HG03064 (cell line): ENCODE results near the gene HACL1.

ENCODE experiments used
- ATAC-seq: cut with Tn5 transposase; IDR thresholded peaks from one replicate; pipeline ENCODE4 v1.9.1; 2021; ENCODE audit warnings: low read depth; ENCODE audit not compliant: unreplicated experiment

The HACL1 gene

DNA sequence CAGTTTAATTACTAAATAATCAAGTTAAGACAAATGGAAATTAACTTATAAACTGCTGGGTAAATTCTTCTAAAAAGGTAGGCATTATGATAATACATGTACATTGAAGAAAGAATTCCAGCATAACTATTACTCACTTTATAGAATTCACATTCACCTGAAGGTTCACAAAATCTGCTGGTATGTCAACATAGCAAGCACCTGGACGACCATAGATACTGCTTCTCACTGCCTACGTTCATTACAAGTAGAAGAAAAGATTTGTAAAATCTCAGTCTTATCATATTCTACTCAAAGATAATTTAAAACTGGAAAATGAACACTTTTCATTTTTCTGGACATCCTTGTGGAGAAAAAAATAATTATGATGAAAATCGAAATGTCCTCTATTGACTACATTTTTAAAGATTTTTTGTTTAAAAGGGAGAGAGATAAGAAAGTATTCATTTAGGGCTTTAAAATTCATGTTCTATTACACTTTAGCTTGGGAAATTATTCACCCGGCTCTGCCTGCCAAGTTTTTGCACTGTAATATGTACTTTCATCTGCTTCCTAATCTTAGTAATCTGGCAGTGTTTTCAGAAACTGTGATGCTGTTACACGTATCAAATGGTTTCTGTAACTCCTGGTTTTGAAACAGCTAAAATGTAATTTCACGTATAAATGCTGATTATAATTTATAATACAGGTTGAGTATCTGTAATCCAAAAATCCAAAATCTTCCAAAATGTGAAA is 16.1 kb downstream of the HACL1 start:
- ATAC-seq: no peak

DNA sequence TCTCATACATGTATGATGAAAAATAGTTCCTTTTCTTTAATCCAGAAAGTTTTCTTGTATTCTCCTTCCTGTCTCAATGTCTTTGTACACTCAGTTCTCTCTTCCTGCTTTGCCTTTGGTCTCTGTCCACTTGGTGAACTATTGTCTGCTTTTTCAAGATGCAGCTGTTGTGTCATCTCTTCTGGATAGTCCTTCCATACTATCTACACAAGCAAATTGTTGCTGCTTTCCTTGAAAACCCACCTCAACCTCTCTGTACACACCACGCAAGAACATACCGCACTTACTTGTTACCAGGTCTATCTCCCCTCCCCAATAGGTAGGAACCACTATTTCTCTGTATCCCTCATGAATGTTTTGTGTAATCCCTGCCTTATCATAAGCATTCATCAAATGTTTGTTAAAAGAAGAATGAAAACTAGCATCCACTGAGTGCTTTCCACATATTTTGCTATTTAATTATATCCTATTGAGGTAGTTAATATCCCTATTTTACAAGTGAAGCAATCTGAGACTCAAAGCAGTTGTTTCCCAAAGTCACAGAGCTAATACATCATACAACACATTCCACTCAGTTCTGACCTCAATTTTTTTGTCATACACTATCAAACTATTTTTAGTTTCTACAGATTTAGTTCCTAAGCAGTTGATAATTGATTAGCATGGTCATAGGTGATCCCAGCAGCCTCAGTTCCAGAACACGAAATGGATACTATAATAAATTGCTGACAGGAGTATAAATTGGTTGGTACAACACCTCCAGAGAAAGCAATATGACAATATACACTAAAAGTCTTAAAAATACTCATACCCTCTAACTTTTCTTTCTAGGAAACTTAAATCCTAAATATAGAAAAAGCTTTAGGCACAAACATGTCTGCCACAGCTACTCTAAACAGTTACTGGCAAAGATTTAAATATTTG is 19.6 kb downstream of the HACL1 start:
- no peak for ATAC-seq

DNA sequence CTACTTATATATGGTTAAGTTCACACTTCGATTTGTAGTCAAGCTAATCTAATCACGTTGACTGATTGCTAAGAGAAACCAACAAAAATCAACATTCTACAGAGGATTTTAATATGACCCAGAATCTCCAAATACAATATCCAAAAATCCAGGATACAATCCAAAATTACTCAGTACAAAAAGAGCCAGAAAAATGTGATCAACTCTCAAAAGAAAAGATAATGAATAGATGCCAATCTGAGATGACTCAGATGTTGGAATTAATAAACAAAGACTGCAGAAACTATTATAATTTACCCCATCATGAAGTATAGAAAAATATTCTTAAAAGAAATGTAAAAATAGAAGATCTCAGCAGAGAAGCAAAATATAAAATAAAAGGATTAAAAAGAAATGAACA is 22.3 kb downstream of the HACL1 start:
- ATAC-seq: no peak

- ATAC-seq: no peak
Observed at GRCh38 chr3:15578289-15578867, 23.0 kb downstream of the HACL1 start.

DNA sequence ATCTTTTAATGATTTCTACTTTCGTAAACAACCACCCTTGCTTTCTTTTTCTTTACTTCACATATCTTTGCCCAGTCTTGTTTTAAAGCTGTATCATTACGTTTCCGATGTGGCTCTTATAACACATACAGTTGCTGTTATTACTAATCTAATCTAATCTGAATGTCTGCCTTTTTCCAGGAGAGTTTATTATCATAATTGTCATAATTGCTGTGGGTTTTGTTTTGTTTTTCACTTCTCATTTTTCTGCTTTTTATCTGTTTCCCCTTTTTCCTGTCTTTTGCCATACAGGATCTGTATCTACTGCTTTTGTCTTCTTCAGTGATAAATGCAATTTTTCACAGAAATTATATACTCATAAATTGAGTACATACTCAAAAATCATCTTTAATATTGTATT is 24.9 kb downstream of the HACL1 start:
- no peak for ATAC-seq

DNA sequence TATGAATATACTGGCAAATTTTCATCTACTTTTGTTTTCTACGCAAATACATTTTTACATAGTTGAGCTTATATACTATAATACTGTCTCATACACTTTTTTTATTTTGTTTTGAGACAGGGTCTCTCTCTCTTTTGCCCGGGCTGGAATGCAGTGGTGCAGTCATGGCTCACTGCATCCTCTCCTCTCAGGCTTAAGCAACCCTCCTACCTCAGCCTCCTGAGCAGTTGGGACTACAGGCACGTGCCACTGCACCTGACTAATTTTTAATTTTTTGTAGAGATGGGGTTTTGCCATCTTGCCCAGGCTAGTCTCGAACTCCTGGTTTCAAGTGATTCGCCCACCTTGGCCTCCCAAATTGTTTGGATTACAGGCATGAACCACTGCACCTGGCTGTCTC is 25.9 kb downstream of the HACL1 start:
- no peak for ATAC-seq

- no peak for ATAC-seq
Observed at GRCh38 chr3:15572138-15572537, 29.2 kb downstream of the HACL1 start.

DNA sequence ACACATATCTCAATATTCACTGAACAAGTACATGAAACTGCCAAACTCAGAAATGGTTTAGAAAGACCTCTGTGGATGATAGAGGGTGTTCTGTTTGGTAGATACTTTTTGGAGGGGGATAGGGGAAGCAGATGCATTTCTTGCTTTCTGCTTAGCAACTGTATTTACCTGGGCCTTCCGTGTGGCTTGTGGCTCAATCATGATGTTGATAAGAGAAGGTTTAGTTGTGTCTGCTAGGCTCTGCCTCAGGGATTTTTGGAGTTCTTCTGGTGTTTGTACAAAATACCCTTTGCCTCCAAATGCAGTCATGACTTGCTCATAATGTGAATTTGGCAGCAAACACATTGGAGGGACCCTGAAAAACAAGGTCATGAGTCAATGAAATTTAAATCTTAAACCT is 38.2 kb downstream of the HACL1 start:
- no peak for ATAC-seq

DNA sequence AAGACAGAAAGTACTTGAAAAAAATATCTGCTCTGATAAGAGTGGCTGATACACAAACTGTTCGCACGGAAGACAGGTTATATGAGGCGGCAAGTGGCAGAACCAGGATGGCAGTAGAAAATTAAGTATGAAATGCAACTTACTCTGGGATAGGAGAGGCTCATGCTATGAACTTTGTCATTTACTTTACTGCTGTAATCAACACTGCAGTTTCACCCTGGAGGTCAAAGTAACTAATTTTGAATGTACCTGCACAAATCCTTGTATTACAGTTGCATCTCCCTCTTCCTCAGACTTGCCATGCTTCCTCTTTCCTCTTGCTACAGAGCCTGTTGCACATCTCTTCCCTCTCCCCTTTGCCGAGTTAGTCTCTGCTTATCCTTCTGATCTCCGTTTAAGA is 38.8 kb downstream of the HACL1 start:
- ATAC-seq: no peak

DNA sequence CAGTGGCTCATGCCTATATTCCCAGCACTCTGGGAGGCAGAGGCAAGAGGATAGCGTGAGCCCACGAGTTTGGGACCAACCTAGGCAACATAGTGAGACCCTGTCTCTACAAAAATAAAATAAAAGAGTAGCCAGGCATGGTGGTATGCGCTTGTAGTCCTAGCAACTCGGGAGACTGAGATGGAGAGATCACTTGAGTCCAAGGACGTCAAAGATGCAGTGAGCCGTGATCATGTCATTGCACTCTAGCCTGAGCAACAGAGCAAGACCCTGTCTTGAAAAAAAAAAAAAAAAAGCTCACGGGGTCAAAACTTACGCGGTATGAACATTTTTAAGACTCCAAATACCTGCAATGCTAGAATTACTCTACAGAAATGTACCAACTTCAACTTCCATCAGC is 42.8 kb downstream of the HACL1 start:
- ATAC-seq: no peak

- ATAC-seq: peak; percentile 53
Observed at GRCh38 chr3:15557511-15557946, 43.8 kb downstream of the HACL1 start.

- peak; percentile 79 for ATAC-seq
Observed at GRCh38 chr3:15556512-15556911, 44.9 kb downstream of the HACL1 start.

DNA sequence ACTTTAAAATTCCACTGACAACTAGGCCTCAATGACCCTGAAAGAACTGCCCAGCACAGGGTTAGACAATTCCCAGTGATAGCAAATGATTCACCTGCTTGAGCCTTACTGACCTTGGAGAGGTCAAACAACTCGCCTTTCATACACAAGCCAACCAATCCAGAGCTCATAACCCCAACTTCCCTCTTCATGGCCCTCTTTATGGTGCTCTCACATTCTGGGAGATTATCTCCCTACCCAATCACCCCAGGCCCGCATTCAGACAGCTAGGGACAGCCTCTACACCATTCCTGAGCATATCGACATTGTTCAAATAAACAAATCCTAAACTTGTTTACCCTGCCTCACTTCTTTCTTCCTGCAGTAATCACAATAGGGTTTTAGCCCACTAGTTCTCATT is 47.6 kb downstream of the HACL1 start:
- ATAC-seq: no peak

- no peak for ATAC-seq
Observed at GRCh38 chr3:15551902-15552301, 49.5 kb downstream of the HACL1 start.

DNA sequence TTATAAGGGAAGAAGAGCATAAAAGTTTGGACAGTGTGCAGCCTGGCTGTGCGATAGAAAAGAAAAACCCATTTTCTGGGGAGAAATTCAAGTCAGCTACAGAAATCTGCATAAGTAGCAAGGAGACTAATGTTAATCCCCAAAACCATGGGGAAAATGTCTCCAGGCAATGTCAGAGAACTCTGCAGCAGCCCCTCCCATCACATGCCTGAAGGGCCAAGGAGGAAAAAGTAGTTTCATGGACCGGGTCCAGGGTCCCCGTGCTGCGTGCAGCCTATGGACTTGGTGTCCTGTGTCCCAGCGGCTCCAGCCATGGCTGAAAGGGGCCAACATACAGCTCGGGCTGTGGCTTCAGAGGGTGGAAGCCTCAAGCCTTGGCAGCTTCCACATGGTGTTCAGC is 51.5 kb downstream of the HACL1 start:
- no peak for ATAC-seq

- ATAC-seq: no peak
Observed at GRCh38 chr3:15542614-15543013, 58.8 kb downstream of the HACL1 start.

GRCh38 chr3:15541371-15541770 is 60.0 kb downstream of the HACL1 start:
- ATAC-seq: no peak

GRCh38 chr3:15539066-15539465 is 62.3 kb downstream of the HACL1 start:
- ATAC-seq: no peak

GRCh38 chr3:15538345-15538744 is 63.0 kb downstream of the HACL1 start:
- no peak for ATAC-seq

DNA sequence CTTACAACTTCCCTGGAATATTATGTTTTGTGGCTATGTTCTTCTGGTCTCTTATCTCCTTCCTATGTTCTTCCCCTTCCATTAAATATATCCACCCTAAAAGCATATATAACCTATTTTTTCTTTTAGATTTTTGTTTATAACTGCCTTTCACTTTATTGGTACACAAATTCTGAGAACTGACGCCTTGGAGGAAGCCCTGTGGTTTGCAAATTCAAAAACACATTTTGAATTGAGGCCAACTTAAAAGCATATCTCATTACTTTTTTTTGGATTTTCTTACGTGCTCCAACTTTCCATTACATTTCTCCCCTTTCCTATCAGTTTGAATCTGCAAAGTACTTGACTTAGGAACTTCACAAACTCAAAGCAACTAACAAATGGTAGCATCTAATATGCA is 64.5 kb downstream of the HACL1 start:
- ATAC-seq: no peak

DNA sequence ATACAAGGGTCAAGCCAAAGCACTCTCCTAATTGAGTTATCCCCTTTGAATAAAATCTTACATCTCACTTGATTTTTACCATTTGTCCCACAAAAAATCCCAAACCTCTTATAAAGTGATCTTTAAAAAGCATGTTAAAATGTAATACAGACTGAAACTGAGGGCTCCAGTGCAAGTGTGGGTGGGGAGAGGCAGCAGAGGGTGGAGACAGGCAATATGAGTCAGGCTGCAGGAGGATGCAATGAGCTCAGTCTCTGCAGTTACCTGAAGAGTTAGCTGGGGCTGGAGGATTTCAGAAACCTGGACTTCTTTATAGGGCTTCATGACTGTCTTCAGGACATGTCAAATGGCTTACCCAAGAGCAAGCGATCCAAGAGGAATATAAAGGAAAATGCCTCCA is 65.6 kb downstream of the HACL1 start:
- no peak for ATAC-seq
